ENCODE data around the gene ADAP2.
"Not testable (repeated sequence)": the region's sequence is repeated elsewhere in the genome, so short reads cannot be mapped to it uniquely, and the experiment has no call there.

ADAP2 gene

DNA sequence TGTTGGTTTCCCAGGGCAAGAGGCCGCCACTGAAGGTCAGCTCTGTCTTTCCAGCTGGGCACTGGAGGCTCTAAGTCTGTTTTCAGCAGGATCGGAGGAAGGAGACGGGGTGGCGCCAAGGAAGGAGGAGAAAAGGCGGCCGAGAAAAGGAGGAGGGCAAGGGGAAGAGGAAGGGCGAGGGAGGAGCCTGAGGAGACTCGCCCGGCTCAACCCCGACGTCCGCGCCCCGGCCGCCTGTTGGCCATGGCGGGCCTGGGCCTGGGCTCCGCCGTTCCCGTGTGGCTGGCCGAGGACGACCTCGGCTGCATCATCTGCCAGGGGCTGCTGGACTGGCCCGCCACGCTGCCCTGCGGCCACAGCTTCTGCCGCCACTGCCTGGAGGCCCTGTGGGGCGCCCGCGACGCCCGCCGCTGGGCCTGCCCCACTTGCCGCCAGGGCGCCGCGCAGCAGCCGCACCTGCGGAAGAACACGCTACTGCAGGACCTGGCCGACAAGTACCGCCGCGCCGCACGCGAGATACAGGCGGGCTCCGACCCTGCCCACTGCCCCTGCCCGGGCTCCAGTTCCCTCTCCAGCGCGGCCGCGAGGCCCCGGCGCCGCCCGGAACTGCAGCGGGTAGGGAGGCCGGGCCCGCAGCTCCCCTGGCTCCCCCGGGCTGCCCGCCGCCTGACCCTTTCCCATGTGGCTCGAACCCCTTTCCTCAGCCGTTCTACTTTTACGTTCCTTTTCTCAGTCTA is 49.3 kb downstream of the ADAP2 start, which contains the start of gene RNF135:
TSS of gene RNF135 (plus strand) at position 209 of the 737 bp plus-strand sequence. CDS start at position 244, 35 bp downstream.
- DNase-seq: peak; percentile 61

DNA sequence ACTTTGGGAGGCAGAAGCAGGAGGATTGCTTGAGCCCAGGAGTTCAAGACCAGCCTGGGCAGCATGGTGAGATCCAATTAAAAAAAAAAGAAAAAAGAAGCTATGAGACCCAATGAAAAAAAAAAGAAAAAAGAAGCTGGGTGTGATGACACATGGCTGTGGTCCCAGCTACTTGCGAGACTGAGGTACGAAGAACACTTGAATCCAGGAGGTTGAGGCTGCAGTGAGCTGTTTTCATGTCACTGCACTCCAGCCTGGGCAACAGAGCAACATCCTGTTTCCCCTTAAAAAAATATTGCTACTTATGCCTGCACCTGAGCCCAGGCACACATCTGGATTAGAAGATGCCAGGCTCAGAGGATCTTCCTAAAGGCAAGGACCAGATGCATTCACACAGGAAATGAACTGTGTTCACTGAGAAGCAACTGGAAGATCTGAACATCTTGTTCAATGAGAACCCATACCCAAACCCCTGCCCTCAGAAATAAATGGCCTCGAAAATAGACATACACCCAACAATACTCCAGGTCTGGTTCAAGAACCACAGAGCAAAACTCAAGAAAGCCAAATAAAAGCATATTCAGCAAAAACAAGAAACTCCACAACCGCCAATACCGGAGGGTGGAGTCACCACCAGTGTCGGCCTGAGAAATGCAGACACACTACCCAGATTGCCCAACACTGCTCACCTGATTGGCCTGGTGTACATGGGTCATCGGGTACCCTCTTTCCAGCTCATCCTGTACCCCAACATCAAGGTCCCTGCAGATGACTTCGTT is 53.5 kb downstream of the ADAP2 start:
- peak; percentile 16 for DNase-seq

DNA sequence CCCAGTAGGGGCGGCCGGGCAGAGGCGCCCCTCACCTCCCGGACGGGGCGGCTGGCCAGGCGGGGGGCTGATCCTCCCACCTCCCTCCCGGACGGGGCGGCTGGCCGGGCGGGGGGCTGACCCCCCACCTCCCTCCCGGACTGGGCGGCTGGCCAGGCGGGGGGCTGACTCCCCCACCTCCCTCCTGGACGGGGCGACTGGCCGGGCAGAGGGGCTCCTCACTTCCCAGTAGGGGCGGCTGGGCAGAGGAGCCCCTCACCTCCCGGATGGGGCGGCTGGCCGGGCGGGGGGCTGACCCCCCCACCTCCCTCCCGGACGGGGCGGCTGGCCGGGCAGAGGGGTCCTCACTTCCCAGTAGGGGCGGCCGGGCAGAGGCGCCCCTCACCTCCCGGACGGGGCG is 58.2 kb downstream of the ADAP2 start:
- DNase-seq: not testable (repeated sequence)

DNA sequence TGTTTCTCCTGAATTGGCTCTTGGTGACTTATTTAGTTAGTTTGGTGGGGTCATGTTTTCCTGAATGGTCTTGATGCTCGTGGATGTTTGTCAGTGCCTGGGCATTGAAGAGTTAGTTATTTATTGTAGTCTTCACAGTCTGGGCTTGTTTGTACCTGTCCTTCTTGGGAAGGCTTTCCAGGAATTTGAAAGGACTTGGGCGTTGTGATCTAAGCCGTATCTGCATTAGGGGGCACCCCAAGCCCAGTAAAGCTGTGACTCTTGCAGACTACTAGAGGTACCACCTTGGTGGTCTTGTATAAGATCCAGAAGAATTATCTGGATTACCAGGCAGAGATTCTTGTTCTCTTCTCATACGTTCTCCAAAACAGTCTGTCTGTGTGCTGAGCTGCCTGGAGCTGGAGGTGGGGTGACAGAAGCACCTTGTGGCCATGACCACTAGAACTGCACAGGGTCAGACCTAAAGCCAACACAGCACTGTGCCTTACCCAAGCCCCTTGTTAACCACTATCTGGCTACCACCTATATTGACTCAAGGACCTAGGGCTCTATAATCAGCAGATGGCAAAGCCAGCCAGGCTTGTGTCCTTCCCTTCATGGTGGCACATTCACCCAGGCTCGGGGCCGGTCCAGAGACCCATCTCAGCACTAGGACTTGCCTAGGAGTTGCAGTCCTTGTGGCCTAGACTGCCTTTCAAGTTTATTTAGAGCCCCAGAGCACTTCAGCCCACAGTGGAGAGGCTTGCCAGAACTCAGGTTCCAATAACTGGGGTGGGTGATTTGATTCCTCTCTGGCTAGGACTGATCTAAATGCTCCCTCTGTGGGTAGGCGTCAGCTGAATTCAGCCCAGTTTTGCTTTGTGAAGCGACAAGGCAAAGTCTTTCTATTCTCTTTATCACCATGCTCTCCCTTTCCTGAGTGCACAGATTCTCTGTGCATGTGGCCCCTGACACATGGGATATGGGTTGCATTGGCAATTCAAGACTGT is 60.1 kb downstream of the ADAP2 start:
- no peak for DNase-seq

DNA sequence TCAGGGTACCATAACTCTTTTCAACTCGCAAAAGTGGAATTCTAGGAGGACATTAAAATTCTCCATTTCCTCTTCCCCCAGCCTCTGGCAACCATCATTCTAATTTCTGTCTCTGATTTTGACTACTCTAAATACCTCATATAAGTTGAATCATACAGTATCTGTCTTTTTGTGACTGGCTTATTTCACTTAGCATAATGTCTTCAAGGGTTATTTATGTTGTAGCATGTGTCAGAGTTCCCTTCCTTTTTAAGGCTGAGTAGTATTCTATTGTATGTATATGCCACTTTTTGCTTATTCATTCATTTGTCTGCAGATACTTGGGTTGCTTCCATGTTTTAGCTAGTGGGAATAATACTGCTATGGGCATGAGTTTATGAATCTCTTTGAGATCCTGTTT is 61.1 kb downstream of the ADAP2 start:
- no peak for DNase-seq

DNA sequence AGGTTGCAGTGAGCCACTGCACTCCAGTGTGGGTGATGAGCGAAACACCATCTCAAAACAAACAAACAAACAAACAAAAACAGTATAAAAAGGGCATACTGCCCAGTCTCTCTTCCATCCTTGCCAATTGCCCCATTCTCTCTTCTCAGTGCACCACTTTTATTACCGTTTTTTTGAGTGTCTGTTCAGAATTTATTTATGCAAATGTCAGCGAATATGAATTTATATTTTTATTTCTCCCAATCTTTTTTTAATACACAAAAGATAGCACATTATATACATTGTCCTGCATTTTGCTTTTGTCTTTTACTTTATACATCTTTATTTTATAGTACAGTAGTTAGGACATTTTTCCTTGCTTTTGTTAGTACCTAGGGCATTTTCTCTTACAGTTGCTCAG is 68.7 kb downstream of the ADAP2 start:
- DNase-seq: no peak

DNA sequence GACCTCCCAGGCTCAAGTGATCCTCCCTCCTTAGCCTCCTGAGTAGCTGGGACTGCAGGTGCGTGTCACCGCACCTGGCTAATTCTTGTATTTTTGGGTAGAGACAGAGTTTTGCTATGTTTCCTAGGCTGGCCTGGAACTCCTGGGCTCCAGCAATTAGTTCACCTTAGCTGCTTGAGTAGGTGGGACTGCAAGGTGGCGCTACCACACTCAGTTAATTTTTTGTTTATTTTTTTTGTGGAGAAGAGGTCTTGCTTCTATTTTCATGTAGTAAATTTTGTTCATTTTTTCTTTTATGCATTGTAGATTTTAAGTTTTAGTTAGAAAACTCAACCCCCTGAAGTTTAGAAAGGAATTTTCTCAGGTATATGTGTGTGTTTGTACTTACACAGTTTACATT is 70.8 kb downstream of the ADAP2 start:
- no peak for DNase-seq

DNA sequence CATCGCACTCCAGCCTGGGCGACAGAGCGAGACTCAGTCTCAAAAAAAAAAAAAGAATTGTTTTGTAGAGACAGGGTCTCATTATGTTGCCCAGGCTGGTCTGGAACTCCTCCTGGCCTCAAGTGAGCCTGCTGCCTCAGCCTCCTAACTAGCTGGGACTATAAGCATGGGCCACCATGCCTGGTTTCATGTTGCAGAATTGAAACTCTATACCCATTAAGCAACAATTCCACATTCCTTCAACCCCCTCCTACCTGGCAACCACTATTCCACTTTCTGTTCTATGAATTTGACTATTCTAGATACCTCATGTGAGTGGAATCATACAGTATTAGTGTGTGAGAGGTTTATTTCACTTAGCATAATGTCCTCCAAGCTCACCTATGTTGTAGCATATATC is 73.6 kb downstream of the ADAP2 start:
- DNase-seq: no peak

DNA sequence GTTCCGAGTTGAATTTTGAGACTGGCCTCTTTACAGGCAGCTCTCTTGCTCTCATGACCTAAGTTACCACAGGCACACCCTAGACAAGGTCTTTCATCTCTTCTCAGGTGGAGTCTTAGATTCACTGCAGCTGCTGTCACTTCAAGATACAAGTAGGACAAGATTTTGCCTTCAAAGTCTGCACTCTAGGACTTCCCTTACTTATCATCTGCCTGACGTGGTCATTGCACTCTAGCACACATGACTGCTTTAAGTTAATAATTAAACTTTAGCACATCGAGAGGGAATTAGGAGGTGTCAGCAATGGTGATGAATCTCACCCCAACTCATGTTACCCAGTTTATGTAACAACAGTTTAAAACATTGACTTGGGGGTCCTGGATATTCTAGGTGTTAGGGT is 74.7 kb downstream of the ADAP2 start:
- DNase-seq: no peak

DNA sequence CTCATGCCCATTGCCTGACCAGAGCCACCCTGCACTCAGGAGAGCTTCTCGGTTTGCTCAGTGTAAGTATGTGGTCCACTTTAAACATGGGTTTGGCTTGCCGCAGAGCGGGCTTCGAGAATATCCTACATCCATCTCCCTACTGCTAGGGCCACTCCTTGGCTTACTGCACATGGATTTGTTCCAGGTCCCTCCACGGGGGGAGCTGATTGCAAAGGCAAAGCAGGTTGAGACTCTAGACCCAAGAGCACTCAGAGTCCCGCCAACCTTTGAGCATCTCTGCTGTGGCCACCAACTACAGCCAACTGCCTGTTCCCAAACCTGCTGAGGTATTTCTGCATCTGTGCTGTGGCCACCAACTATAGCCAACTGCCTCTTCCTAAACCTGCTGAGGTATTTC is 75.5 kb downstream of the ADAP2 start:
- no peak for DNase-seq

DNA sequence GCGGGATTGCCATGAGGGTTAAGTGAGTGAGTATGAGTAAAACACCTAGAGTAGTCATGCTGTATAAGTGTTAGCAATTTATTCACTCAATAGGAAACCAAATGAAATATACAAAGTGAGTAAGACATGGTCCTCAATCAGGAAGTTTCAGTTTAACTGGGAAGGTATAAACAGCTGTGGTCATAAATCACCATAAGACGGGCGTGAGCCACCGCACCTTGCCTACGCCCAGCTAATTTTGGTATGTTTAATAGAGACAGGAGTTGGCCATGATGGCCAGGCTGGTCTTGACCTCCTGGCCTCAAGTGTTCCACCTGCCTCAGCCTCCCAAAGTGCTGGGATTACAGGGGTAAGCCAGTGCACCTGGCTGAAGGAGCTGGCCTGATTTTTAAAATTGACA is 76.1 kb downstream of the ADAP2 start:
- no peak for DNase-seq

DNA sequence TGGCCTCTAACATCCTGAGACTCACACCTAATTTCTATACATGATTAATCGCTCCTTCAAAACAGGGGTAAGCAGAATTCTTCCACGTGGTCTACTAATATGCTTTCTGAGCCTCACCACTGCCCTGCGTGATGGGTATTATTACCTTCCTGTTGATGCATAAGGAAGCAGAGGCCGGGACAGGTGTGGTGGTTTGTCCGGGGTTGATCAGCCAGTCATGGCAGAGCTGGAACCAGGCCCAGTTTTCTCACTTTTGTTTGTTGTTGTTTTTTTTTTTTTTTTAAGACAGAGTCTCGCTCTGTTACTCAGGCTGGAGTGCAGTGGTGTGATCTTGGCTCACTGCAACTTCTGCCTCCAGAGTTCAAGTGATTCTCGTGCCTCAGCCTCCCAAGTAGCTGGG is 80.3 kb downstream of the ADAP2 start:
- no peak for DNase-seq

DNA sequence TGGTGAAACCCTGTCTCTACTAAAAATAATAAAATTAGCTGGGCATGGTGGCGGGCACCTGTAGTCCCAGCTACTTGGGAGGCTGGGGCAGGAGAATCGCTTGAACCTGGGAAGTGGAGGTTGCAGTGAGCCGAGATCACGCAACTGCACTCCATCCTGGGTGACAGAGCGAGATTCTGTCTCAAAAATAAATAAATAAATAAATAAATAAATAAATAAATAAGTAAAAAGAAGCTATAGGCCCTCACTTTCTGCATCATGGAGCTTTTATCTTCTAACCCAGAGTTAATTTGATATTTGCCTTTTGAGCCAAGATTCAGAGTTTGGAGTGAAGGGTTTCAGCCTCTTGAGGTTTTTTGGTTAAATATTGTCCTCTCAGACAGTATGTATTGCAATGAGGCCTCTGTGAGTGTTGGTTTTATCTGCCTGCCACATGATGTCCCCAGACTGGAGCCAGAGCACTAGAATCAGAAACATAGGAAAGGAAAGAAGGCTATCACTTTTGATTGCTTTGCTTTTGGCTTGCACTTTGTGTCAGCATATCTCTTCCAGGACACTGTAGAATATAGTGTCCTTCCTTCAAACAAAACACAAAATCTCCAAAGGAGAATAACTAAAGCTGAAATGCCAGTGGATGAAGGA is 81.6 kb downstream of the ADAP2 start:
- no peak for DNase-seq

DNA sequence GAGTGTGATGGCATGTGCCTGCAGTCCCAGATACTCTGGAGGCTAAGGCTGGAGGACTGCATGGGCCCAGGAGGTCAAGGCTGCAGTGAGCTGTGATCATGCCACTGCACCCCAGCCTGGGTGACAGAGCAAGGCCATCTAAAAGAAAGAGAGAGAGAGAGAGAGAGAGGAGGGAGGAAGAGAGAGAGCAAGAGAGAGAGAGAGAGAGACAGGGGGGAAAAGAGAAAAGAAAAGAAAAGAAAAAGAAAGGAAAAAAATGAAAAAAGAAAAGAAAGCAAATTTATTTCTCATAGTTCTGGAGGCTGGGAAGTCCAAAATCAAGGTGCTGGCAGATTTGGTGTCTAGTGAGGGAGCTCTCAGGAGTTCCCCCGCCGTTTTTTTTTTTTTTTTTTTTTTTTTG is 82.4 kb downstream of the ADAP2 start:
- DNase-seq: no peak

DNA sequence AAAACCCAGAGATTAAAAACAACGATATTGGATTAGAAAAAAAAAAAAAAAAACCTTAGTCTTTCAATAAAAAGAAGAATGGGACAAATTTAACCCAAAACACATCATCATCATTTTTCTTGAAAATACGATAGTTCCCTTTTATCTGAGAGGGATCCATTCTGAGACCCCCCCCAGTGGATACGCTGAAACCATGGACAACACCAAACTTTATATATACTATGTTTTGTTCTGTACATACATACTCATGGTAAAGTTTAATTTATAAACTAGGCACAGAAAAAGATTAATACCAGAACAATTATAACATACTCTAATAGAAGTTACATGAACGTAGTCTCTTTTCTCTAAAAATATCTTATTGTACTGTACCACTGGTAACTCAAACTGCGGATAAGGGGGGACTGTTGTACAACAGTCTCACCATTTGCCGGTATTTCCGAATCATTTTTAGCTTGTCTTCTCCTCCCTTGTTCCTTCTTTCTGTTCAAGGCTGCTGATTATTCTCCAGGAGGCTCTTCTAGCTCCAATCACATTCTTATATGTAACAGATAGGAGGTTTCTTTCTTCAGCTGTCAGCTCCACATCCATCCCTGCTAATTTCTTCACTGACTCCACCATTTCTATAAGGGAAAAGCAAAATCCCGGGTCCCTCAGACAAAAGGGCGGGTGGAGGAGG is 86.1 kb downstream of the ADAP2 start:
- no peak for DNase-seq

DNA sequence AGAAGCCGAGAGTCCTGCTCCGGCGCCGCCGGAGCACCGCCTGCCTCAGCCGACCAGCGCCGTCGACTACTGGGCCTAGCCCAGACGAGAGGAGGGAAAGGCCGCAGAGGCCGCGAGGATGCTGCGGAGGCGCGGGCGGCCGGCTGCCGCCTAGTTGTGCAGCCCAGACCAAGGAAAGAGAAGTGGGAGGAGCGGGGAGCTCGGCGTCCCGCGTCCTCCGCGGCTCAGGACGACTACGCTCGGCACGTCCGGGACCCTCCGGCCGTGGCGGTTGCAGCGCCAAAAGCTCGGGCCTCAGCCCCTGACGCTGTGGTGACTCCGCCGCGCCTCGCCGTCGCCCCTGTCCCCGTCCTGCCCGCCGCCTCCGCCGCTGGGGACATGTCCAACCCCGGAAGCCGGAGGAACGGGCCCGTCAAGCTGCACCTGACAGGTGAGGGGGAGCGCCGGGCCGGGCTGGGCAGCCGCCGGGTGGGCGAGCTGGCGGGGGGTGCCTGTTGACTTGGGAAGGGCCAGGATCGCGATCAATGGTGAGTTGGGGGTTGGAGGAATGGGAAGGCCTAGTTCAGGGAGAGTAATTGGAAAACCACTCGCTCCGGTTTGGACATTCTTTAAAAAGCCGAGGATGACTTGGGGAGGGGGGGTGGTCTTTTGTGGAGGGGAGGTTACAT is 86.8 kb downstream of the ADAP2 start:
- DNase-seq: peak; percentile 59
